Left cardiac atrium (tissue), 4 donors: Measurements from ENCODE around the gene ARSB. TPM values are rescaled to one million over a fixed set of nuclear protein-coding genes. Genes with fewer than 3 reads are reported as not detected.

ENCODE experiments used
- ATAC-seq, 2 donors: fragments of 200-7000 bp; cut with Tn5 transposase; one replicate each; pipeline ENCODE4 v1.9.1; 2020; ENCODE audit warnings: mild to moderate bottlenecking in 2 of 2, moderate library complexity in 2 of 2
- DNase-seq: peaks from one replicate; pipeline ENCODE4 v3.0.0-alpha.2; 2020
- intact Hi-C, 2 donors: fragments of 100-400 bp; cut with DNase I; formaldehyde crosslinking; loops; one replicate each; pipeline versions ENCODE4 v1.14.1 to v1.15.1; 2022 to 2023
- total RNA-seq, 2 donors: library from RNA; stranded (reverse); fragmentation: NEBNext Ultra II Directional; extraction: Animal tissue kit (Norgen Biotek cat#: 25700); gene quantifications; one replicate each; pipeline ENCODE4 v1.2.1, GENCODE V29; 2021
- donor health status: DM: no; HTN: yes; CAD: no.
- donor health status: DM: no; HTN: yes; CAD: no; lungs with severe emphysema.
- donor health status: DM: yes; HTN: yes; CAD: no.
- donor health status: Dilated cardiomyopathy.

Gene ARSB
- total RNA-seq, 2 donors from 2014 or later: 10.5 to 10.6 TPM

DNA sequence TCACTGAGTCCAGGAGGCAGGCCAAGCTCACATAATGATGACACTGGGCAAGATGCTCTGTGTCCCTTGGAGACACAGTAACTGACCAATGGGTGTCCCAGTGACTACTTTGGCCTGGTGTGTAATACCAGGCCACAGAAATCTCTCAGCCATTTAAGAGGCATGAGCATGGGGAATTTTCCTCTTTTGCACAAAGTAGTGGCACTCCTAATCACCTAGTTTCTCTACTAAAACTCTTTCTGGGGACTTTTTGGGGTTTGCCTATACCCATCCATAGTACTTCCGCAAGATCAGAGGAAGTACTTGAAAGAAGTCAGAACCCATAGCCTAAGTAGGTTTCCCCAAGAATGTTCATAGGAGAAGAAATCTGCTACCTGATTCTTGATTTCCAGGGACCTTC lies 161.9 kb downstream of the ARSB start:
- no peak for ATAC-seq
- DNase-seq: no peak
- intact Hi-C loops: no loop called here

GRCh38 chr5:78821536-78822021 lies 163.5 kb downstream of the ARSB start:
- ATAC-seq: no peak
- intact Hi-C loops: no loop called here
- no peak for DNase-seq

DNA sequence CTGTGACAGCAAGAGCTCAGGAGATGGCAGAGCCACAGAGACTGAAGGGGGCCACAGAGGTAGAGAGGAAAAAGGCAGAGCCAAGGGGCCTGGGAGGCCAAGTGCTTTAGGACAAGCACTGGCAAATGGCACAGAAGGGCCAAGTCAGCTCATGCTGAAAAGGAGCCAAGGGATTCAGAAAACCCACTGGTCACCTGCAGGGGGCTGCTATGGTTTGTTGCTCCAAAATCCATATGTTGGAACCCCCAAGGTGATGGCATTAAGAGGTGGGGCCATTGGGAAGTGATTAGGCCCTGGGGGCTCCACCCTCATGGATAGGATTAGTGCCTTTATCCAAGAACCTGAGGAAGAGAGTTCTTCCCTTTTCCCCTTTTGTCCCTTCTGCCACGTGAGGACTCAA lies 165.4 kb downstream of the ARSB start:
- no peak for ATAC-seq
- intact Hi-C loops: no loop called here
- DNase-seq: no peak

- intact Hi-C loops: no loop called here
- ATAC-seq: peak in 1 of 2 donors; percentile 42
These were observed 165.9 kb downstream of the ARSB start for GRCh38 chr5:78819166-78819565.

DNA sequence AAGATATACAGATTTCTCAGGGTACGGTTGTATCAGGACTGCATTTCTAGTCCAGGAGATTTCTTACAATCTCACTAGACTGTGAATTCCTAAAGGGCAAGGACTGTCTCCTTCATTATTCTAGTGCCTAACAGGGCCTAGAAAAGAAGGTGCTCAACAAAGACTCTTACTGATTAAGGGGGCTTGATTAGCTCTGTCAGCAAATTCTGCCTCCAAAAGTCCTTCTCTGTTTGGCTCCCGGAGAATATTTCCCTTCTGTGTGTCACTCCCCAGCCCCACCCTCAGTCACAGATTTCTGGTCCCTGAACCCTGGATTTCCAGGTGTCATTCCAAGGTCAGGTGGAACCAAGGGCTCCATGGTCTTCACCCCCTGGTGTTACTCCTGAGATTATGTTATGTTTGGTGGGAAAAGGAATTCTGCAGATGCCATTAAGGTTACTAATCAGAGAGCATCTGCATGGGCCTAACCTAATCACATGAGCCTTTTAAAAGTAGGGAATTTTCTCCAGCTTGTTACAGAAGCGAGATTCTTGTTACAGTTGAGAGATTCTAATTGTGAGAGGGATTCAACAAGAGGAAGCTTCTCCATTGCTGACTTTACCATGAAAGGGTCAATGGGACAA lies 168.9 kb downstream of the ARSB start:
- ATAC-seq (no peak), DNase-seq (no peak)
- intact Hi-C loops: no loop called here

More at GRCh38 chr5:78819166-78819565, 165.9 kb downstream of the ARSB start:
- DNase-seq: no peak

GRCh38 chr5:78813906-78814530 lies 171.1 kb downstream of the ARSB start:
- intact Hi-C loops: no loop called here
- DNase-seq (no peak), ATAC-seq (no peak)

GRCh38 chr5:78813286-78813685 lies 171.8 kb downstream of the ARSB start:
- DNase-seq (no peak), ATAC-seq (no peak)
- intact Hi-C loops: no loop called here

- DNase-seq (no peak), ATAC-seq (no peak)
- intact Hi-C loops: no loop called here
These were observed 173.2 kb downstream of the ARSB start for GRCh38 chr5:78811866-78812265.

DNA sequence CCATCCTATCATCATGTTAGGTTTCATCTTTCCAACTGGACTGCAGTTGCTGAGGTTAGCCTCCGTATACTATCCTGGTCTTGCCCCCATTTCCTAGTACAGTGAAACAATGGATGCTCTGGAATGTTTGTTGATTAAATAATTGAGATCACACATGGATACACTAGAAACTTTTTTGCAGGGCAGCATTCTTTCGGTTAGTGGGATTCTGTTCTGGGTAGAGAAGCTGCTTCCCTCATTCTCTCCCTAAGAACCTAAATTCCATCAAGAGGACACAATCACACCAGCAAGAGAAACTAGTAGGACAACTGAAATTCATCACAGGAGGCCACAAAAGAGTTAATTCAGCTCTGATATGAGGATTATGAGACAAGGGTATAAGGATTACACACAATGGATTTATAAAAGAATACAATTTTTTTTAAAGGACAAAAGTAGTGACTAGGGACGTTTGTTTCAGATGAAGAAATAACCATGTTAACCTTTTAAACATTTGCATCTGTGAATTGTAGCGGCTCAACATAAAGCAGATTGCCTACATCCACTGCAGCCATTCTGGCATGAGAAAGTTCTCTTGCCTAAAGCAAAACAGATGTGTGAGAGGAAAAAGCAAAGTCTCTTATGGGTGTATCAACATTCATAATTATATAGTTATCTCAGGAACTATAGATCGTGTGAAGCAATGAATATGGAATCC lies 173.8 kb downstream of the ARSB start:
- ATAC-seq (no peak), DNase-seq (no peak)
- intact Hi-C loops: no loop called here

- ATAC-seq (no peak), DNase-seq (no peak)
- intact Hi-C loops: no loop called here
These were observed 174.8 kb downstream of the ARSB start for GRCh38 chr5:78810098-78810920.

- intact Hi-C loops: no loop called here
- ATAC-seq (peak in 1 of 2 donors; percentile 19), DNase-seq (no peak)
These were observed 175.7 kb downstream of the ARSB start for GRCh38 chr5:78809444-78809843.

- intact Hi-C loops: no loop called here
- ATAC-seq: no peak
- DNase-seq: no peak
These were observed 176.3 kb downstream of the ARSB start for GRCh38 chr5:78808818-78809217.

DNA sequence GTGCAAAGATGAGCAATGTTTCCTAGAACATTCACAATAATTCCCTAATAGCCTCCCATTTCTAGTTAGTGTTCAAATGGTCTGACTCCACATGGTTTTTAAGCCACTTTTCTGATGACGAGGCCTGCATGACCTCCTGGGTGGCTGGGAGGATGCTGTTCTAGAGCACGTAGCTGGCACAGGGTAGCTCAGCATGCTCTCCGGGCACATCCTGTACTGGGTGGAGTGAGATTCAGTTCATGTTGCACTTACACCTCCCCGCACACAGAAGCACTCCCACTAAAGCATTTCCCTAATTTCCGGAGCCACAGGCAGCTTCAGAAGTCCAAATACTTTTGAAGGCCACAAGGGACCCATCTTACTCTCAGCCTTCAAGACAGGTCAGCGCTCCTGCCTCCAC lies 176.7 kb downstream of the ARSB start:
- no peak for DNase-seq
- peak; percentile 31 to 78 for ATAC-seq
- intact Hi-C loops: no loop called here

- intact Hi-C loops: no loop called here
- DNase-seq: no peak
- no peak for ATAC-seq
These were observed 178.6 kb downstream of the ARSB start for GRCh38 chr5:78806544-78806943.

DNA sequence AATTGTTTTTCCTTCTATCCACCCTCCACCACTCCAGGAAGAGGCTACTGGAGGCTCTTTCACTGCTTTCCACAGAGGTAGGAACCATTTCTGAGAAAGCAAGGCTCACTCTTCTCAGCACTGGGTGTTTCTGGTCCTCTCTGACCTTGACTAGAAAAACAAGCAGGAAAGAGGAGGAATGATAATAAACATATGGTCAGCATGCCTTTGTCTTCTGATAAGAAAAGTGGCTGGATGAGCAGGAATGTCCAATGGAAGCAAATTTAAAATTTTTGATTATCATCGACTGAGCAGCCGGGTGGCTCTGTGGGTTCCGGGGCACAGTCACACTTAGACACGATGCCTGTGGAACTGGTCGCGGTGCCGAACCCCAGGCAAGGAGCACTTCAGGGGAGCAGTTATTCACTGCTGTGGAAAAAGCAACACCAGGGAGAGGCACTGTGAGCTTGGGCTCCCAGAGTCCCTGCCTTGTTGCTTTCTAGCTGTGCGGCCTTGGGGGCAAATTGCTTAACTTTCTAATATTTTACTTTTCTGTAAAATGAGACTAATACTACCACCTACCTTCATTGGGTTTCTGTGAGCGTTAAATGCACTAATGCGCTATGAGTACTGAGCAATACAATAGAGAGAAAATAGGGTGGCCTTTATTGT lies 179.5 kb downstream of the ARSB start:
- intact Hi-C loops: no loop called here
- DNase-seq: no peak
- ATAC-seq: no peak

- intact Hi-C loops: no loop called here
- no peak for DNase-seq
- ATAC-seq: no peak
These were observed 180.1 kb downstream of the ARSB start for GRCh38 chr5:78804995-78805394.

- ATAC-seq (no peak), DNase-seq (no peak)
- intact Hi-C loops: no loop called here
These were observed 181.2 kb downstream of the ARSB start for GRCh38 chr5:78803941-78804340.

- ATAC-seq: peak; percentile 87 to 97
- intact Hi-C loops: no loop called here
- DNase-seq: peak; percentile 82
These were observed 181.8 kb downstream of the ARSB start for GRCh38 chr5:78803353-78803752.

GRCh38 chr5:78801413-78801812 lies 183.7 kb downstream of the ARSB start:
- no peak for ATAC-seq
- DNase-seq: no peak

More at GRCh38 chr5:78801413-78801812, 183.7 kb downstream of the ARSB start:
- intact Hi-C loops: no loop called here
